IPS DF 6.9 (cell line): ENCODE data around the gene BEX2.
"Not testable (repeated sequence)": the region's sequence is repeated elsewhere in the genome, so short reads cannot be mapped to it uniquely, and the experiment has no call there.

Experiments
- DNase-seq: peaks from one replicate; pipeline ENCODE4 v3.0.0-alpha.2; 2013; ENCODE audit warnings: low read depth, low spot score
- H3K27ac ChIP-seq: one replicate; pipeline ENCODE4 v1.5.1; 2013; ENCODE audit warnings: low read length, control low read depth
- H3K27me3 ChIP-seq: 2 replicates; pipeline ENCODE4 v1.6.1; 2013; ENCODE audit warnings: mild to moderate bottlenecking, low read length; ENCODE audit not compliant: control insufficient read depth, insufficient read depth
- H3K36me3 ChIP-seq: 2 replicates; pipeline ENCODE4 v1.6.1; 2013; ENCODE audit warnings: low read length; ENCODE audit not compliant: control insufficient read depth, insufficient read depth
- H3K4me1 ChIP-seq: 2 replicates; pipeline ENCODE4 v1.6.1; 2013; ENCODE audit warnings: low read length; ENCODE audit not compliant: control insufficient read depth, insufficient read depth
- H3K4me3 ChIP-seq: 2 replicates; pipeline ENCODE4 v1.5.1; 2013; ENCODE audit warnings: mild to moderate bottlenecking, low read length
- H3K9me3 ChIP-seq: 2 replicates; pipeline ENCODE4 v1.6.1; 2013; ENCODE audit warnings: low read length, inconsistent platforms; ENCODE audit not compliant: control insufficient read depth, insufficient read depth
- WGBS: extraction: QIAGEN DNeasy Blood & Tissue Kit; methylation state at CpG from one replicate; pipeline ENCODE4 v1.1.7; 2013; ENCODE audit warnings: mixed read lengths, missing lambda C conversion rate; ENCODE audit not compliant: insufficient read length, insufficient coverage; 5-methylcytosine and 5-hydroxymethylcytosine counted together

The BEX2 gene

DNA sequence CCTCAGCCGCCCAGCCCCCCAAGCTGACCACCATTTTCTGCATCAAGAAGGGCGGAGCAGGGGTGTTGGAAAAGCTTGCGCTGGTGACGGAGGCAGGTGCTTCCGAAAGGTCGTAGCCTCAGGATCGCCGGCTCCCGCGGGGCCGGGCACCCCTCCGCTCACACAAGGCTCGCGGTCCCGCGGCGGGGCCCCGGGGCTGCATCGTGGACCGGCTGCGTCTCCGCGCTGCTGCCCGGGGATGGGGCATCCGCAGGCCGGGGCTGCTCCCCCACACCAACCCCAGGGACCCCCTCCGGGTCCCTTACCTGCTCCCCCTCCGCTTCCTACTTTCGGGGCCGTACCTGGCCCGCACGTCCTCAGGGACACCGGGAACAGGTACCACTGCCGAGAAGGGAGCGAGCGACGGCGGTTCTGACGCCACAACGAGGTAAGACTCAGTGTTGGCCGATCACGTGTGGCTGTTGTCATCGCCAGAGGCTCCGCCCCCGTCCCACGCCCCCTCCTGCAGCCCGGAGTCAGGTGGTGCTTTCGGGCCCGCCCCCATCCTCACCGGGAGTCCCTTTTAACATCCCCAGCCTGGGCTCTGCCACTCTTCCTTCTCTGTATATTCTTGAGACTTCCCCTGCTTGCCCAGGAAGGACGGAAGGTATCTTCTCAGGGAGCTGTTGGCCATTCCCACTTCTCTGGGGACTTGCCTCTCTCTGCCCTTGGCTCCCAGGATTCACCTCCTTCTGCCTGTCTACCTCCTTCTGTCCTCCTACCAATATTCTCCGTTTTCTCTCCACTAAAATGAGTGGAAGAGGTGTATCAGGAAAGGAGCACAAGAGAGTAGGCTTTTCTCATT lies at the start of gene BEX2:
BEX2 (minus strand) TSS at position 436 of the 844 bp plus-strand sequence. CDS start 1,014 bp downstream, outside the sequence.
- H3K9me3 ChIP-seq: no peaks in the 10 kb centered on the region
- no peaks in the 10 kb centered on the region for H3K4me1 ChIP-seq
- H3K27me3 ChIP-seq: no peaks in the 10 kb centered on the region
- WGBS: no CpG with 5 or more reads among the region's 52 CpGs
- no peaks in the 10 kb centered on the region for H3K36me3 ChIP-seq
- H3K27ac ChIP-seq: no peak within 1 kb of the TSS
- DNase-seq: peak; percentile 35
- H3K4me3 ChIP-seq: peak within 1 kb of the TSS; percentile 97

DNA sequence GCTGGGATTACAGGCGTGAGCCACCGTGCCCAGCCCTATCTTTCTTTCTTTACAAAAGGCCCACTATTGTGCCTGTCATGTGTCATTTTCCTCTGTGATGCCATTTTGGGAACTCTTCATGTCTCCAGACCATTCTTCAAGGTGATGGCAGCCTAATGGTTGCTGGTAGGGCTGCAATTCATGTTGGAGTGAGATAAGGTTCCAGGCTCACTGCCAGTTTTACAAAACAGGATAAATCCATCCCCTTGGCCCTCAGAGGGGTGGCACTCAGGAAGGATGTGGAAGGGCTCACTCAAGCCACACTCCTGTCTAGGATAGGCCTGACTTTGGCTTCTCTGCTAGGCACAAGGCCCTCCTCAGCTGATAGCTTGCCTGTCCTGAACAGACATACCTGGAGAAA lies 49.3 kb upstream of the BEX2 start:
- no peak for DNase-seq
- H3K27ac ChIP-seq: no peak overlapping the region
- no peaks in the 10 kb centered on the region for H3K36me3 ChIP-seq
- H3K4me3 ChIP-seq: no peak overlapping the region
- H3K9me3 ChIP-seq: no peaks in the 10 kb centered on the region
- WGBS: no CpG with 5 or more reads among the region's 2 CpGs
- H3K27me3 ChIP-seq: no peaks in the 10 kb centered on the region
- no peaks in the 10 kb centered on the region for H3K4me1 ChIP-seq

DNA sequence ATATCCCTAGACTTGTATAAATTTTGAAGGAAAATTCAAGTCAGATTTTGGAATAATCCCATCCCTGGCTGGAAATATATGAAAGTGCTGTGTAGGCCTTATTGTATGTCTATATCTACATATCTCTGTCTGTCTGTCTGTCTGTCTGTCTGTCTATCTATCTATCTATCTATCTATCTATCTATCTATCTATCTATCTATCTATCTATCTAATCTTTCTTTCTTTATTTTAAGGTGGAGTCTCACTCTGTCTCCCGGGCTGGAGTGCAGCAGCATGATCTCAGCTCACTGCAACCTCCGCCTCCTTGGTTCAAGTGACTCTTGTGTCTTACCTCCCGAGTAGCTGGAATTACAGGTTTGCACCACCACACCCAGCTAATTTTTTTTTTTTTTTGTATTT lies 48.8 kb upstream of the BEX2 start:
- no CpG with 5 or more reads among the region's 3 CpGs for whole genome bisulfite sequencing
- not testable (repeated sequence) for H3K27ac ChIP-seq, DNase-seq, H3K4me1 ChIP-seq, H3K27me3 ChIP-seq, H3K9me3 ChIP-seq, H3K36me3 ChIP-seq, H3K4me3 ChIP-seq

DNA sequence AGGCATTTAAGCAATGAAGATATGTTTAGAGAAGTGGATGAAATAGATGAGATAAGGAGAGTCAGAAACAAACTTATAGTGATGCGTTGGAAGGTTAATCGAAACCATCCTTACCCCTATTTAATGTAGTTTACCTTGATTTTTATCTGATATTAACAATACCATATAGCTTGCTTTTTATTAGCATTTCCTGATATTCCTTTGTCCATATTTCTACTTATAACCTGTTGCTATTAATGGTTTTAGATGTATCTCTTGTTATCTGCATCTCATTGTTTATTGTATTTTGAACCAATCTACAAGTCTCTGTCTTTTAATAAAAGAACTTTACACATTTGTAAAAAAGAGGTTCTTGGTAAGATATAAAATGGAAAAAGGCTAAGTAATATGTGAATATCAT lies 47.1 kb upstream of the BEX2 start:
- Histone ChIP-seq H3K9me3 (no peaks in the 10 kb centered on the region), H3K4me3 (no peak overlapping the region), H3K36me3 (no peaks in the 10 kb centered on the region), H3K27ac (no peak overlapping the region), H3K27me3 (no peaks in the 10 kb centered on the region), H3K4me1 (no peaks in the 10 kb centered on the region)
- no CpG with 5 or more reads among the region's 2 CpGs for WGBS
- DNase-seq: no peak

DNA sequence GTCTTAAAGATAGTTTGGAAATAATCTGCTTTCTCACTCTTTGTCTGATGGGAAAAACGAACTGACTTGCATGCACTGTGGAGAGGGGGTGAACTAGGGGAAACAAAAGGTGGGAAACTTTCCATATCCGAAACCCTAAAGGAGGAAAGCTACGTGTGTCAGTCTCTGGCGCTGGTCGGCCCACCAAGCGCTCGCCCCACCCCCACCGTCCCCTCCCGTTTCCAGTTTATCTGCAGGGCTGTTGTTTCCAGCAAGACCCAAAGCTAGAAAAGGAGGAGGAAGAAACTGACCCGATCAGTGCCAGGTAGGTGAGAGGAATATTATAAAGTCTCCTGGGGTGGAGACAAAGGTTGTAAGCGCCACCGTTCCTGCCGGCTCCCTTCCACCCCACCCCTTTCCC lies 46.1 kb upstream of the BEX2 start:
- no peak for DNase-seq
- no CpG with 5 or more reads among the region's 13 CpGs for WGBS
- Histone ChIP-seq H3K4me1 (no peaks in the 10 kb centered on the region), H3K27ac (no peak overlapping the region), H3K4me3 (peak overlapping the region; percentile 95; the same call in 1 of the 2 replicates), H3K9me3 (no peaks in the 10 kb centered on the region), H3K27me3 (no peaks in the 10 kb centered on the region), H3K36me3 (no peaks in the 10 kb centered on the region)

DNA sequence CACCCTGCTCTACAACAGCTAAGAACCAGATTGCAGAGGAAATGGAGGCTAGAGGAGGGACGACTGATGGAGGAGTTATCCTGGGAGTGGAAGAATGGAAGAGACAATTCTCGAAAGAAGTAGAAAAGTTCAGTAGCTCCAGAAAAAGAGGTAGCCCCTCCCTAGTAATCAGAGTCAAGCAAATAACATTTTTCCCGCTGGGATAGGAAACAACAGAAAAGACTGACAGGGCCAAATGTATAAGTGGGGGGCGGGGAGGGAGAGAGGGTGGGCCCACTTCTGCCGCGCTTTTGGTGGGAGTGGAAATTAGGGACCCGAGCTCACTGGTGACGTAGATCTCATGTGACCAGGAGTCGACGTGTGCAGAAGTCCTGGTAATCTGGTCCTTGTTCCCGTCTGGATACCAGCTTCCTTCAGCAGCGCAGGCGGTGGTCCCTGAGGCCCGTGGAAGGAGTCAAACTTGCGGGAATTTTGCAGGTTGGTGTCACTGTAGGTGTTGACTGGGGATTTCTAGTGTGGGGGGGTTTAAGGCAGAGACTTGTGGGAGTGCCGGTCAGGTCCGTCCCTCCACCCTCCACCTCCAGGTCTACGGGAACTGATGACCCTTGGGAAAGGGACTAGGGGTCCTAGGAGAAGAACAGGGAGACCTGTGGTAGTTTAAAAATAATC lies 45.5 kb upstream of the BEX2 start, which contains the start of gene TCEAL9:
TCEAL9 (plus strand) TSS at position 377 of the 669 bp plus-strand sequence. CDS start 1,179 bp downstream, outside the sequence.
- no CpG with 5 or more reads among the region's 18 CpGs for whole genome bisulfite sequencing
- Histone ChIP-seq H3K27me3 (no peaks in the 10 kb centered on the region), H3K9me3 (no peaks in the 10 kb centered on the region), H3K4me3 (peak within 1 kb of the TSS; percentile 95), H3K36me3 (no peaks in the 10 kb centered on the region), H3K27ac (no peak within 1 kb of the TSS), H3K4me1 (no peaks in the 10 kb centered on the region)
- DNase-seq: no peak

DNA sequence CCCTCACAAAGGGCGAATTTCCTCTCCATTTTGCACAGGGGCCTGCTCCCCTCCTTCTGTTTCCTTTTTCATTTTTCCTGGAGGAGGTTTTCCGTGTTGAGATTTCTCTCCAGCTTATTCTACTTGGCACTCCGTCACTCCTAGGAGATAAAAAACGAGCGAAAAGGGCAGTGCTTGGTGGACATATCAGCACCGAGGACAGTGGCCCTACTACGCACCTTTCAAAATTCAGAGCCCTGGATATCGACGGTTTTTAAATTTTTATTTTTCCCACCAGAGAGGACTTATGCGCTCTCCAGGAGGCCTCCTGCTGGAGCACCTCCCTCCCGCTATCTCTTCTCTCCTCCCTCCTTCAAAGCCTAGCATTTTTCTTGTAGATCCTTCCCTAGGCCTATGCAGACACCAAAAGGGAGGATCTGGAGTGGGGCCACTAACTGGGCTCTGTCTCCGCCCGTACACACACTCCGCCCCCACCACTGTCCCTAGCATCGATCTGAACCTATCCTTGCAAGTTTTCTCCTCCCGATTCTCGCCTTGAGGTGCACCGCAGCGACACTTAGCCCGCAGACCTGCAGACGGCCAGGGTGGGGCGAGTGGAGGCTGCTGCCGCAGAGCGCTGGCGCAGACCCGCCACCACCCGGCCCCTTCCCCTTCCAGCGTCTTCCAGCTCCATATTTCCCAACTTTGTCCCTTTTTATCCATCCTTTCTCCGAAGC lies 37.0 kb upstream of the BEX2 start:
- Histone ChIP-seq H3K4me1 (no peaks in the 10 kb centered on the region), H3K36me3 (no peaks in the 10 kb centered on the region), H3K27me3 (no peaks in the 10 kb centered on the region), H3K4me3 (peak overlapping the region; percentile 9; the same call in 1 of the 2 replicates), H3K9me3 (no peaks in the 10 kb centered on the region), H3K27ac (no peak overlapping the region)
- no peak for DNase-seq
- no CpG with 5 or more reads among the region's 29 CpGs for WGBS

DNA sequence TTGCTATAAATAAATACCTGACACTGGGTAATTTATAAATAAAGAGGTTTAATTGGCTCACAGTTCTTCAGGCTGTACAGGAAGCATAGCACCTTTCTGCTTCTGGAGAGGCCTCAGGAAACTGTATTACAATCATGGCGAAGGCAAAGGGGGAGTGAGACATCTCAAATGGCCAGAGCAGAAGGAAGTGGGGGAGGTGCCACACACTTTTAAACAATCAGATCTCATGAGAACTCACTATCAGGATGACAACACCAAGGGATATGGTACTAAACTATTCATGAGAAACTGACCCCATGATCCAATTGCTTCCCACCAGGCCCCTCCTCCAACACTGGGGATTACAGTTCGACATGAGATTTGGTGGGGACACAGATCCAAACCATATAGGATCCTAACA lies 33.8 kb upstream of the BEX2 start:
- WGBS: no CpG with 5 or more reads among the region's 2 CpGs
- H3K4me1 ChIP-seq: no peaks in the 10 kb centered on the region
- no peaks in the 10 kb centered on the region for H3K36me3 ChIP-seq

DNA sequence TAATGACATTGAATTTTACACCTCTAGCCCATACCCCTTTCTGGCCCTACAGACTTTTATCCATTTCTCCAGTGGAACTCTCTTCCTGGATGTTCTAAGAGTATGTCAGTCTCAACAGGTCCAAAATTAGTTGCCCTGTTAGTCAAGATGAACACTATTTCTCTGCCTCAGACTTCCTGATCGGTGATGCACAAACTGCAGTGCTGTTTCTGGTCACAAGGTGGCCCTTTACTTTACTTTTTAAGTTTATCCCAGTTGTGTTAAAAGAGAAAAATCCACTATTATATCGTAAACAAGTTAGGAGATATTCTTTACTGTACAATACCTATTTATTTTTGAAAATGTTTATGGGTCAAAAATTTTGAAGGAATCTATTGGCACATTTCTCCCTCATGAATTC lies 32.3 kb upstream of the BEX2 start:
- WGBS: no CpG with 5 or more reads among the region's 2 CpGs
- no peak for DNase-seq
- no peaks in the 10 kb centered on the region for H3K27me3 ChIP-seq

More for the DNA sequence above, 33.8 kb upstream of the BEX2 start:
- no peaks in the 10 kb centered on the region for H3K9me3 ChIP-seq
- H3K4me3 ChIP-seq: no peak overlapping the region
- H3K27me3 ChIP-seq: no peaks in the 10 kb centered on the region
- H3K27ac ChIP-seq: no peak overlapping the region
- DNase-seq: no peak

DNA sequence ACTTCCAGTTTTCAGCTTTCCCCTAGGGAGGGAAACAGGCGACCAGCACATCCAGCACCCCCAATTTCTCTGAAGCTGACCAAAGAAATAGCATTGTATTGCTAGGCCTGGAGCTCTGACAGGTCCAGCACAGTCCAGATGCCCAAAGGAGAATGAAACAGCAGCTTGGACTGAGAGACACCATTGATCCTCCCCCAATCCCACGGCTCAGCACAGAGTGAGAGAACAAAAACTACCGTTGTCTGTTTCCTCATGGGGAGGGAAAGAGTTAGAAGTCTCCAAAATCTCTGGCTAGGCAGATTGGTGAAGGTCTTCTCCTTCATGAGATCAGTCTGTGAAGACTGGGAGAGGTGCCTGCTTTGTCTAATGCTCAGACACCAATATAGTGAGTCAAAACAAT lies 27.9 kb upstream of the BEX2 start:
- Histone ChIP-seq H3K27ac (no peak overlapping the region), H3K4me3 (no peak overlapping the region), H3K36me3 (no peaks in the 10 kb centered on the region), H3K9me3 (no peaks in the 10 kb centered on the region), H3K27me3 (no peaks in the 10 kb centered on the region), H3K4me1 (no peaks in the 10 kb centered on the region)
- DNase-seq: no peak
- no CpG with 5 or more reads among the region's 3 CpGs for WGBS

More for the DNA sequence above, 32.3 kb upstream of the BEX2 start:
- no peak overlapping the region for H3K4me3 ChIP-seq
- H3K36me3 ChIP-seq: no peaks in the 10 kb centered on the region
- H3K4me1 ChIP-seq: no peaks in the 10 kb centered on the region
- H3K9me3 ChIP-seq: no peaks in the 10 kb centered on the region
- no peak overlapping the region for H3K27ac ChIP-seq
